ENCODE results near the gene MDGA2.

GRCh38 chr14:47365233-47365632 is 310.2 kb downstream of the MDGA2 start:
- TF ChIP-seq CTCF (IDR thresholded peaks at IDR 0.05) (no peak), POLR2AphosphoS5 (IDR thresholded peaks at IDR 0.05) (no peak), POLR2A (IDR thresholded peaks at IDR 0.05) (no peak), EP300 (IDR thresholded peaks at IDR 0.05) (no peak)

Measured in upper lobe of left lung (tissue), 4 donors.